ENCODE results near the gene ENHO.

GRCh38 chr9:34507966-34508365, 14.8 kb downstream of the ENHO start:
- TF ChIP-seq CTCF (IDR thresholded peaks at IDR 0.05) = no peak
- no peak for TF ChIP-seq POLR2A (IDR thresholded peaks at IDR 0.05)

Measured in vagina (tissue), 2 donors.